Neural progenitor cell (in vitro differentiated cells): Measurements from ENCODE around the gene ADAMTS18. TPM values are rescaled to one million over a fixed set of nuclear protein-coding genes. Genes with fewer than 3 reads are reported as not detected.
"Not testable (repeated sequence)": the region's sequence is repeated elsewhere in the genome, so short reads cannot be mapped to it uniquely, and the experiment has no call there.

Experiments
- DNase-seq: peaks from one replicate; pipeline ENCODE4 v3.0.0-alpha.2; 2016; ENCODE audit warnings: low spot score
- H2AFZ ChIP-seq: fragments of 200-600 bp; sonication (generic); replicated peaks from 2 replicates; pipeline ENCODE4 v1.6.1; 2016; ENCODE audit warnings: antibody characterized with exemption
- H3F3A ChIP-seq: fragments of 200-600 bp; sonication (generic); 2 replicates; pipeline ENCODE4 v1.6.1; 2016; ENCODE audit warnings: antibody characterized with exemption, low read depth
- H3K27ac ChIP-seq: fragments of 200-600 bp; sonication (generic); 2 replicates; pipeline ENCODE4 v1.5.1; 2016; ENCODE audit warnings: mild to moderate bottlenecking
- H3K27me3 ChIP-seq: fragments of 200-600 bp; sonication (generic); 2 replicates; pipeline ENCODE4 v1.6.1; 2016; ENCODE audit warnings: mild to moderate bottlenecking, moderate library complexity
- H3K36me3 ChIP-seq: fragments of 200-600 bp; sonication (generic); 2 replicates; pipeline ENCODE4 v1.5.1; 2016
- H3K4me1 ChIP-seq: fragments of 200-600 bp; sonication (generic); 2 replicates; pipeline ENCODE4 v1.6.1; 2016; ENCODE audit warnings: mixed run types
- H3K4me2 ChIP-seq: fragments of 200-600 bp; sonication (generic); 2 replicates; pipeline ENCODE4 v1.6.1; 2016
- H3K4me3 ChIP-seq: fragments of 200-600 bp; sonication (generic); 2 replicates; pipeline ENCODE4 v1.5.1; 2016
- H3K79me2 ChIP-seq: fragments of 200-600 bp; sonication (generic); 2 replicates; pipeline ENCODE4 v1.6.1; 2016; ENCODE audit warnings: low read depth
- H3K9ac ChIP-seq: fragments of 200-600 bp; sonication (generic); 2 replicates; pipeline ENCODE4 v1.6.1; 2016
- H3K9me3 ChIP-seq: fragments of 200-600 bp; sonication (generic); 2 replicates; pipeline ENCODE4 v1.5.1; 2016; ENCODE audit warnings: low read depth
- H4K20me1 ChIP-seq: fragments of 200-600 bp; sonication (generic); 2 replicates; pipeline ENCODE4 v1.6.1; 2016; ENCODE audit warnings: low read depth
- H3K27ac Mint-ChIP-seq: 3 replicates; pipeline ENCODE4 v1.8.0; 2021; ENCODE audit warnings: mixed read lengths
- H3K27me3 Mint-ChIP-seq: 2 replicates; pipeline ENCODE4 v1.8.0; 2022; ENCODE audit warnings: low read depth, mild to moderate bottlenecking, inconsistent platforms, moderate library complexity, mixed read lengths; ENCODE audit not compliant: insufficient read depth
- H3K36me3 Mint-ChIP-seq: 3 replicates; pipeline ENCODE4 v1.8.0; 2021; ENCODE audit warnings: mixed read lengths
- H3K4me1 Mint-ChIP-seq: 3 replicates; pipeline ENCODE4 v1.8.0; 2021; ENCODE audit warnings: mixed read lengths
- H3K4me3 Mint-ChIP-seq: 3 replicates; pipeline ENCODE4 v1.8.0; 2021; ENCODE audit warnings: mild to moderate bottlenecking, moderate library complexity, mixed read lengths
- H3K9me3 Mint-ChIP-seq: 3 replicates; pipeline ENCODE4 v1.8.0; 2020; ENCODE audit warnings: mixed read lengths
- EZH2 ChIP-seq: fragments of 200-600 bp; sonication (generic); IDR thresholded peaks from 2 replicates; pipeline ENCODE4 v1.6.1; 2017; ENCODE audit warnings: antibody characterized with exemption, mild to moderate bottlenecking, moderate library complexity
- EZH2phosphoT487 ChIP-seq: fragments of 200-600 bp; sonication (generic); IDR thresholded peaks from 2 replicates; pipeline ENCODE4 v1.6.1; 2017; ENCODE audit warnings: antibody characterized with exemption
- total RNA-seq: library from RNA; depleted of rRNA; stranded (reverse); fragments of >200 nt; gene quantifications from 2 replicates; pipeline ENCODE4 v1.2.3, GENCODE V29; 2015; ENCODE audit warnings: low replicate concordance
- TF ChIP-seq, protein P1 (sequence below): fragments of 200-600 bp; sonication (generic); IDR thresholded peaks from 2 replicates; pipeline ENCODE4 v1.5.1; 2017; ENCODE audit warnings: antibody characterized with exemption, mild to moderate bottlenecking

Gene ADAMTS18
- total RNA-seq, 1 donor from 2014 or later, result 1.9 TPM

DNA sequence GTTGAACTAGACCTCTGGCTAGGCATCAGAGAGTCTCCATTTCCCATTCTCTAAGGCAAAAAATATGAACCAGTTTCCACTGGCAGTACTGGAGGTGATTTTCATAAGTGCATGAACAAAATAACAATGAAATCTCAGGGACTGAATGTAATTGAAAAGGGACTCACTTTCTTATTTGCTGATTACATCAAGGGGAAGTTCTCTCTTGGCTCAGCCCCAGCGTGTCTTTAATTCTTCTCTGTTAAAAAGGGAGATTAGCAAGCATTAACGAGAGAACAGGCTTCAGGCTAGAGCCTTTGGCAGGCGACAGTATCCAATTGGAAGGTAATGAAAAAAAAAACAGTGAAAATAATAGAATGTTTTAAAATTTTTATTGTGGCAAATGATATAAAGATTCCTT, 34.0 kb upstream of the ADAMTS18 start:
- Mint-ChIP-seq H3K27me3 (peaks cover 14% of the 10 kb centered on the region), H3K4me3 (no peak overlapping the region), H3K9me3 (peaks cover 4% of the 10 kb centered on the region), H3K36me3 (no peaks in the 10 kb centered on the region), H3K4me1 (peaks cover 24% of the 10 kb centered on the region), H3K27ac (no peak overlapping the region)
- no peaks in the 10 kb centered on the region for H3K9me3 ChIP-seq
- no peak overlapping the region for H3K9ac ChIP-seq
- H4K20me1 ChIP-seq, result no peaks in the 10 kb centered on the region
- DNase-seq, result peak; percentile 64
- H3K27ac ChIP-seq, result peak overlapping the region; percentile 81
- H3K36me3 ChIP-seq, result no peaks in the 10 kb centered on the region
- H3K79me2 ChIP-seq, result no peaks in the 10 kb centered on the region
- H3K4me3 ChIP-seq, result peak overlapping the region; percentile 0
- H3K4me1 ChIP-seq, result peaks cover 38% of the 10 kb centered on the region
- H3K27me3 ChIP-seq, result no peaks in the 10 kb centered on the region
- TF ChIP-seq EZH2phosphoT487 (no peak), EZH2 (no peak)
- TF ChIP-seq, protein P1, sequence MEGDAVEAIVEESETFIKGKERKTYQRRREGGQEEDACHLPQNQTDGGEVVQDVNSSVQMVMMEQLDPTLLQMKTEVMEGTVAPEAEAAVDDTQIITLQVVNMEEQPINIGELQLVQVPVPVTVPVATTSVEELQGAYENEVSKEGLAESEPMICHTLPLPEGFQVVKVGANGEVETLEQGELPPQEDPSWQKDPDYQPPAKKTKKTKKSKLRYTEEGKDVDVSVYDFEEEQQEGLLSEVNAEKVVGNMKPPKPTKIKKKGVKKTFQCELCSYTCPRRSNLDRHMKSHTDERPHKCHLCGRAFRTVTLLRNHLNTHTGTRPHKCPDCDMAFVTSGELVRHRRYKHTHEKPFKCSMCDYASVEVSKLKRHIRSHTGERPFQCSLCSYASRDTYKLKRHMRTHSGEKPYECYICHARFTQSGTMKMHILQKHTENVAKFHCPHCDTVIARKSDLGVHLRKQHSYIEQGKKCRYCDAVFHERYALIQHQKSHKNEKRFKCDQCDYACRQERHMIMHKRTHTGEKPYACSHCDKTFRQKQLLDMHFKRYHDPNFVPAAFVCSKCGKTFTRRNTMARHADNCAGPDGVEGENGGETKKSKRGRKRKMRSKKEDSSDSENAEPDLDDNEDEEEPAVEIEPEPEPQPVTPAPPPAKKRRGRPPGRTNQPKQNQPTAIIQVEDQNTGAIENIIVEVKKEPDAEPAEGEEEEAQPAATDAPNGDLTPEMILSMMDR, result no peak
- peaks cover 29% of the 10 kb centered on the region for H3F3A ChIP-seq
- no peak overlapping the region for H2AFZ ChIP-seq
- peak overlapping the region; percentile 62 for H3K4me2 ChIP-seq

DNA sequence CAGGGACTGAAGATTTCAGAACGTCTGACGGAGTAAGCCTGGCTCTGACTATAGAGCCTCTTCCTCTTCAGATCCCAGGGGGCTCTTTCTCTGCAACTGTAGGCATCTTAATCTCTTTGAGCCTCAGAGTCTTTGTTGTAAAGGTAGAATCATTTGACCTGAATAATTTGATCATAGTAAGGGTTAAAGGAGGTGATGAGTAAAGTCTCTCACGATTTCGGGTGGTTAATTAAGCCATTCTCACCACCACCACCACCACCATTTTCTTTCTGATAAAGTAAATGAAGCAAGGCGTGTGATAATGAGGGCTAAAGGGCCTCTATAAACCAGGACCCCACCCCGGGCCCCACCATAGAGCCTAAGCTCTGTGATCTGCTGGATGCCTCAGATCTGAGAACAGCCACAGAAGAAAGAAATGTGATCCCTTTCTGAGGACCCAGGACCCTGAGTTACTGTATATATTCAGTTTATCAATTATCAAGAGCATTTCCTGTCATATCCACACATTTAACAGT, 33.0 kb upstream of the ADAMTS18 start:
- Mint-ChIP-seq H3K4me1 (peaks cover 24% of the 10 kb centered on the region), H3K36me3 (no peaks in the 10 kb centered on the region), H3K4me3 (peak overlapping the region; percentile 12), H3K9me3 (peaks cover 1% of the 10 kb centered on the region), H3K27me3 (peaks cover 12% of the 10 kb centered on the region), H3K27ac (peak overlapping the region; percentile 22)
- Histone ChIP-seq H3K4me3 (peak overlapping the region; percentile 0), H3K4me1 (peaks cover 41% of the 10 kb centered on the region), H3F3A (peaks cover 29% of the 10 kb centered on the region), H3K9ac (no peak overlapping the region), H3K4me2 (peak overlapping the region; percentile 62), H3K9me3 (no peaks in the 10 kb centered on the region), H2AFZ (no peak overlapping the region), H3K27ac (peak overlapping the region; percentile 81), H3K79me2 (no peaks in the 10 kb centered on the region), H3K27me3 (no peaks in the 10 kb centered on the region), H3K36me3 (no peaks in the 10 kb centered on the region), H4K20me1 (no peaks in the 10 kb centered on the region)
- TF ChIP-seq EZH2phosphoT487 (peak; percentile 40), EZH2 (peak; percentile 41)
- TF ChIP-seq, protein P1, result no peak
- peak; percentile 88 for DNase-seq

DNA sequence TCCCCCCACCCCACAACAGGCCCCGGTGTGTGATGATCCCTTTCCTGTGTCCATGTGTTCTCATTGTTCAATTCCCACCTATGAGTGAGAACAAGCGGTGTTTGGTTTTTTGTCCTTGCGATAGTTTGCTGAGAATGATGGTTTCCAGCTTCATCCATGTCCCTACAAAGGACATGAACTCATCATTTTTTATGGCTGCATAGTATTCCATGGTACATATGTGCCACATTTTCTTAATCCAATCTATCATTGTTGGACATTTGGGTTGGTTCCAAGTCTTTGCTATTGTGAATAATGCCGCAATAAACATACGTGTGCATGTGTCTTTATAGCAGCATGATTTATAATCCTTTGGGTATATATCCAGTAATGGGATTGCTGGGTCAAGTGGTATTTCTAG, 28.8 kb upstream of the ADAMTS18 start:
- H3K27ac Mint-ChIP-seq, H3K4me3 Mint-ChIP-seq, H3K9me3 ChIP-seq, H3K36me3 Mint-ChIP-seq, H3K36me3 ChIP-seq, H3K9me3 Mint-ChIP-seq, H2AFZ ChIP-seq, H3K27ac ChIP-seq, H3K4me2 ChIP-seq, H3K9ac ChIP-seq, H3K4me3 ChIP-seq, H3K27me3 ChIP-seq, DNase-seq, H4K20me1 ChIP-seq, H3K79me2 ChIP-seq: not testable (repeated sequence)
- Histone ChIP-seq H3K4me1 (peaks cover 23% of the 10 kb centered on the region), H3F3A (peaks cover 19% of the 10 kb centered on the region)
- peaks cover 16% of the 10 kb centered on the region for H3K4me1 Mint-ChIP-seq
- peaks cover 10% of the 10 kb centered on the region for H3K27me3 Mint-ChIP-seq

DNA sequence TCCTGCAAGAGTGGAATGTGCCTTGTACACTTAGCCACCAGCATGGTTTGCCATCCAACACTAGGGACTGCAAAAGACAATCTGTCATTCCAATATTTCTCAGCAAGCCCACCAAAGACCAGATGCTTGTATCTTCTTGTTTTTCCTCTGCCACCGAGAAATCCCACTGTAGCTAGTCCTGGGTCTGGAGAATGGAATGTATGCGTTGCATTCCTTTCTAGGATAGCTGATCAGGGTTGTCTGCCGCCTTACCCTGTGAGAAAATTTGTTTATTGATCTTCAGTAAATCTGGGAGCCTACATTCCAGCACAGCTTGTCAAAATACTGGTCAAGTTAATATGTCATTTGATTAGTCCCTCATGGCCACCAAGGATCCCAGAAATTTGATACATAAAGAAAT, 28.1 kb upstream of the ADAMTS18 start:
- Mint-ChIP-seq H3K9me3 (no peaks in the 10 kb centered on the region), H3K27ac (no peak overlapping the region), H3K27me3 (peaks cover 10% of the 10 kb centered on the region), H3K36me3 (no peaks in the 10 kb centered on the region), H3K4me3 (no peak overlapping the region), H3K4me1 (peaks cover 9% of the 10 kb centered on the region)
- H3K27me3 ChIP-seq, result no peaks in the 10 kb centered on the region
- H3K27ac ChIP-seq, result no peak overlapping the region
- H3K9ac ChIP-seq, result no peak overlapping the region
- H3K4me3 ChIP-seq, result no peak overlapping the region
- no peaks in the 10 kb centered on the region for H3K79me2 ChIP-seq
- no peak overlapping the region for H3K4me2 ChIP-seq
- H2AFZ ChIP-seq, result peak overlapping the region; percentile 47
- H3F3A ChIP-seq, result peaks cover 12% of the 10 kb centered on the region
- no peaks in the 10 kb centered on the region for H3K36me3 ChIP-seq
- DNase-seq, result no peak
- no peaks in the 10 kb centered on the region for H3K9me3 ChIP-seq
- peaks cover 17% of the 10 kb centered on the region for H3K4me1 ChIP-seq
- TF ChIP-seq EZH2 (no peak), EZH2phosphoT487 (no peak)
- TF ChIP-seq, protein P1, result no peak
- H4K20me1 ChIP-seq, result no peaks in the 10 kb centered on the region
